K562 (cell line): ENCODE measurements around the gene IBTK. TPM values are rescaled to one million over a fixed set of nuclear protein-coding genes. Genes with fewer than 3 reads are reported as not detected.
"Not testable (repeated sequence)": the region's sequence is repeated elsewhere in the genome, so short reads cannot be mapped to it uniquely, and the experiment has no call there.

Experiments
- ATAC-seq: fragments of 200-7000 bp; cut with Tn5 transposase; 3 replicates; pipeline ENCODE4 v1.9.1; 2020; ENCODE audit warnings: moderate library complexity
- BruUV-seq: library from RNA; stranded (reverse); fragments of 400-500 nt; replicated peaks from 2 replicates; lab custom pipeline; 2021; lab: Mats Ljungman, UMichigan
- CTCF ChIA-PET: fragments of 300-600 bp; formaldehyde crosslinking; extraction: SDS; loops from one replicate; lab custom pipeline; 2021; ENCODE audit warnings: low intra/inter-chr PET ratio; lab: Yijun Ruan, JAX
- POLR2A ChIA-PET: fragments of 300-600, 350-650 bp; sonication (Branson Sonifier 250); formaldehyde crosslinking; extraction: SDS; loops from one replicate; lab custom pipeline; 2021; ENCODE audit warnings: antibody characterized with exemption, inconsistent platforms; lab: Yijun Ruan, JAX
- DNase-seq, 4 experiments: peaks; one replicate each; pipeline versions ENCODE4 v3.0.0 to v3.0.0-alpha.2; 2011 to 2018; ENCODE audit warnings: low spot score in 3 of 4, mixed read lengths in 3 of 4; ENCODE audit errors: extremely low read depth in 1 of 4
- FAIRE-seq: peaks from 2 replicates; lab custom pipeline; 2011; peaks lifted over from hg19 to GRCh38; lab: Jason Lieb, UNC
- H2AFZ ChIP-seq: 2 replicates; pipeline ENCODE4 v1.6.0; 2011; ENCODE audit warnings: low read depth, low read length, control low read depth, inconsistent platforms
- H3K27ac ChIP-seq: fragments of 200-600 bp; 3 replicates; pipeline ENCODE4 v1.8.0; 2011; ENCODE audit warnings: low read depth, mild to moderate bottlenecking, control low read depth, inconsistent platforms, low read length, moderate library complexity, mixed read lengths; ENCODE audit errors: extremely low read depth
- H3K27me3 ChIP-seq, 2 experiments: fragments of 300-600 bp in 1 of 2; 2 replicates in 1 of 2; 3 replicates in 1 of 2; pipeline versions ENCODE4 v1.6.0 to v1.8.0; 2011; ENCODE audit warnings: inconsistent platforms in 2 of 2, low read length in 2 of 2, mild to moderate bottlenecking in 1 of 2, mixed read lengths in 1 of 2, moderate library complexity in 1 of 2; ENCODE audit not compliant: control insufficient read depth in 2 of 2, insufficient read depth in 2 of 2
- H3K36me3 ChIP-seq: fragments of 300-600 bp; 3 replicates; pipeline ENCODE4 v1.8.0; 2011; ENCODE audit warnings: mild to moderate bottlenecking, low read length, inconsistent platforms; ENCODE audit not compliant: control insufficient read depth, insufficient read depth
- H3K4me1 ChIP-seq, 2 experiments: fragments of 200-600 bp in 1 of 2; replicated peaks in 1 of 2; 2 replicates in 1 of 2; 3 replicates in 1 of 2; pipeline versions ENCODE4 v1.5.1 to v1.8.0; 2011; ENCODE audit warnings: inconsistent platforms in 2 of 2, low read length in 2 of 2, mild to moderate bottlenecking in 1 of 2, mixed read lengths in 1 of 2, moderate library complexity in 1 of 2; ENCODE audit not compliant: control insufficient read depth in 2 of 2, insufficient read depth in 2 of 2
- H3K4me2 ChIP-seq: 2 replicates; pipeline ENCODE4 v1.6.1; 2011; ENCODE audit warnings: low read length, control low read depth, inconsistent platforms, mixed read lengths; ENCODE audit not compliant: insufficient read depth
- H3K4me3 ChIP-seq: fragments of 200-600 bp; sonication (generic), shearing (Covaris generic); 2 replicates; pipeline ENCODE4 v1.5.1; 2016; ENCODE audit warnings: control low read depth, inconsistent platforms
- H3K79me2 ChIP-seq: fragments of 200-600 bp; 3 replicates; pipeline ENCODE4 v1.8.0; 2011; ENCODE audit warnings: low read length, inconsistent platforms; ENCODE audit not compliant: control insufficient read depth, insufficient read depth
- H3K9ac ChIP-seq, 2 experiments: 2 replicates each; pipeline versions ENCODE4 v1.6.0 to v1.6.1; 2011; ENCODE audit warnings: low read depth in 2 of 2, low read length in 2 of 2, control low read depth in 1 of 2, inconsistent platforms in 1 of 2, mild to moderate bottlenecking in 1 of 2, mixed read lengths in 1 of 2; ENCODE audit not compliant: insufficient read depth in 1 of 2
- H3K9me1 ChIP-seq: one replicate; pipeline ENCODE4 v1.6.0; 2011; ENCODE audit warnings: inconsistent platforms, mild to moderate bottlenecking, low read length, moderate library complexity; ENCODE audit not compliant: control insufficient read depth, insufficient read depth
- H3K9me3 ChIP-seq: replicated peaks from 2 replicates; pipeline ENCODE4 v1.5.1; 2011; ENCODE audit warnings: low read depth, low read length, inconsistent platforms; ENCODE audit not compliant: control insufficient read depth, insufficient read depth
- H4K20me1 ChIP-seq: replicated peaks from 2 replicates; pipeline ENCODE4 v1.6.1; 2011; ENCODE audit warnings: low read length, inconsistent platforms, mixed read lengths; ENCODE audit not compliant: control insufficient read depth, insufficient read depth
- EWSR1 ChIP-seq: fragments of 450-650 bp; IDR thresholded peaks from 2 replicates; pipeline ENCODE4 v1.6.1; 2018; ENCODE audit warnings: borderline replicate concordance, mild to moderate bottlenecking, low read depth, moderate library complexity; ENCODE audit not compliant: partially characterized antibody
- HDAC2 ChIP-seq: fragments of 450-650 bp; IDR thresholded peaks from 2 replicates; pipeline ENCODE4 v1.6.1; 2016; ENCODE audit warnings: mild to moderate bottlenecking
- LEF1 ChIP-seq: fragments of 450-650 bp; IDR thresholded peaks from 2 replicates; pipeline ENCODE4 v1.6.1; 2016; ENCODE audit warnings: mild to moderate bottlenecking
- MYC ChIP-seq, 2 experiments: fragments of 250-450 bp in 1 of 2; sonication (Bioruptor Pico) in 1 of 2; IDR thresholded peaks; 2 replicates each; pipeline versions ENCODE4 v1.5.1 to v1.6.1; 2012 to 2021; ENCODE audit warnings: low read depth in 2 of 2, borderline replicate concordance in 1 of 2, improper control_type of control experiment in 1 of 2, low read length in 1 of 2, mild to moderate bottlenecking in 1 of 2, moderate library complexity in 1 of 2
- ZFP30 ChIP-seq: fragments of 250-450 bp; sonication (Bioruptor Pico); IDR thresholded peaks from 2 replicates; pipeline ENCODE4 v1.8.0; 2022; ENCODE audit warnings: moderate library complexity, mild to moderate bottlenecking, inconsistent platforms, borderline replicate concordance
- ZFX ChIP-seq: sonication (generic); formaldehyde crosslinking; IDR thresholded peaks from 2 replicates; pipeline ENCODE4 v1.8.0; 2022; ENCODE audit warnings: mild to moderate bottlenecking, missing genetic modification reagents, moderate library complexity
- WGBS: fragments of 100-300 bp; shearing (Covaris generic); methylation state at CpG from one replicate; pipeline ENCODE4 v1.1.6; 2016; ENCODE audit warnings: low coverage, mixed read lengths; ENCODE audit not compliant: insufficient coverage; ENCODE audit errors: missing lambda C conversion rate; 5-methylcytosine and 5-hydroxymethylcytosine counted together
- in situ Hi-C: fragments of 300-500 bp; cut with MboI; formaldehyde crosslinking; loops from 4 replicates; pipeline ENCODE4 v1.15.0; 2018; ENCODE audit warnings: inconsistent platforms, mixed read lengths
- intact Hi-C: fragments of 100-400 bp; cut with micrococcal nuclease; formaldehyde crosslinking; loops from 2 replicates; pipeline ENCODE4 v1.14.2; 2022
- polyA plus RNA-seq, 8 experiments: library from polyadenylated mRNA; depleted of rRNA in 4 of 8; stranded (reverse) in 5 of 8; unstranded in 3 of 8; fragments of >200 nt; fragmentation: Nextera tagmentation in 2 of 8; fragmentation: Illumina TruSeq in 1 of 8; extraction: Ambion mirVana in 2 of 8; extraction: Trizol in 1 of 8; gene quantifications; 2 replicates each; pipeline versions ENCODE4 v1.2.1 to v1.2.3, GENCODE V29; 2011 to 2014; ENCODE audit warnings: inconsistent platforms in 1 of 8, missing spikeins in 1 of 8
- total RNA-seq, 7 experiments: library from RNA; depleted of rRNA in 6 of 7; stranded (reverse); fragments of >200 nt in 6 of 7; fragmentation: Illumina TruSeq in 2 of 7; extraction: Trizol in 2 of 7; gene quantifications; 2 replicates each; pipeline versions ENCODE4 v1.2.1 to v1.2.3, GENCODE V29; 2011 to 2021; ENCODE audit warnings: low replicate concordance in 1 of 7
- TF ChIP-seq, protein P1 (sequence below), 2 experiments: fragments of 250-450 bp in 1 of 2; fragments of 450-650 bp in 1 of 2; sonication (Bioruptor Pico) in 1 of 2; IDR thresholded peaks; 2 replicates each; pipeline versions ENCODE4 v1.6.1 to v1.8.0; 2016 to 2021; ENCODE audit warnings: mild to moderate bottlenecking in 2 of 2, moderate library complexity in 2 of 2, missing compliant biosample characterization in 1 of 2, missing genetic modification characterization in 1 of 2
- TF ChIP-seq, protein P2 (sequence below): sonication (generic); formaldehyde crosslinking; IDR thresholded peaks from 2 replicates; pipeline ENCODE4 v1.8.0; 2022; ENCODE audit warnings: mild to moderate bottlenecking, low read depth, missing genetic modification reagents

The IBTK gene
- total and polyA plus RNA-seq, 9 of the 15 experiments (the other 6 are each of a cell fraction or from before 2014, with no cell fraction given), result 13.2 to 36.4 (median 21.8) TPM

DNA sequence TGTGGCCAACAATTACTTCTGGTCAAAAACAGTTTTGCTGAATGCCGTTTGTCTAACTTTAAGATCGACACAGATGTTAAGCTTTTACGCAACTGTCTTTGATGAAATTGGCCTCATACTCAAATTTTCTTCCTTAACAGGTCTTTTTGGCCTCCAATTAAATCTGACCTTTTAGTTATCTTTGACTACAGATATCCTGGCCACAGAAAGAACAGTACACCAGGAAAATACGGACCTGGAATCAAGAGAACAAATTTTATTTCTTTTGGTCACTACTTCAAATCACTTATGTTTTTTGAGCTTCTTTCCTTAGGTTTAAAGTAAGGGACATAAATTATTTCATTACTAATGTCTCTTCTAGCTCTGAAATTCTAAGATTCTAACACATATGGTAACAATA lies 49.8 kb downstream of the IBTK start:
- intact Hi-C loops, result no loop called here
- POLR2A ChIA-PET, result interaction anchor here (1.5 to 3.0 kb wide), 2 partner anchors 8 to 15 kb away, joined by 3 to 13 read pairs; no protein-coding TSS in a partner anchor
- CTCF ChIA-PET, result no interaction called here

DNA sequence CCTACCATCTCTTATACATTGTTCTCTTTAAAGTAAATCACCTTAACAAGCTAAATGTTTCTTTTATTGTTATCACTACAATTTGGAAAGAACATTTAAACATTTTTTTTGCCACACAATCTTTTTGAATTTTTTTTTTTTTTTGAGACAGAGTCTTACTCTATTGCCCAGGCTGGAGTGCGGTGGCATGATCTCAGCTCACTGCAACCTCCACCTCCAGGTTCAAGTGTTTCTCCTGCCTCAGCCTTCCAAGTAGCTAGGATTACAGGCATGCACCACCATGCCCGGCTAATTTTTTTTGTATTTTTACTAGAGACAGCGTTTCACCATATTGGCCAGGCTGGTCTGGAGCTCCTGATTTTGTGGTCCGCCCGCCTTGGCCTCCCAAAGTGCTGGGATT lies 50.3 kb downstream of the IBTK start:
- H3K4me1 ChIP-seq, intact Hi-C loops, FAIRE-seq, H3K27me3 ChIP-seq, in situ Hi-C loops, H3K9me3 ChIP-seq, H3K9ac ChIP-seq, H3K27ac ChIP-seq, CTCF ChIA-PET, ATAC-seq, H2AFZ ChIP-seq, H3K4me3 ChIP-seq, DNase-seq, BruUV-seq, H4K20me1 ChIP-seq, H3K4me2 ChIP-seq, H3K9me1 ChIP-seq, H3K79me2 ChIP-seq: not testable (repeated sequence)
- 93% methylated on average over 5 of the region's 5 CpGs for WGBS
- H3K36me3 ChIP-seq, result peaks cover 87% of the 10 kb centered on the region
- POLR2A ChIA-PET, result interaction anchor here (1.5 to 3.0 kb wide), 2 partner anchors 9 to 15 kb away, joined by 3 to 13 read pairs; no protein-coding TSS in a partner anchor

More for the DNA sequence above, 49.8 kb downstream of the IBTK start:
- TF ChIP-seq ZFX (CRISPR knock-in tag) (no peak), EWSR1 (no peak), LEF1 (no peak), ZFP30 (CRISPR knock-in tag) (no peak), MYC (IDR thresholded peaks at IDR 0.05; ENCODE audit: low read depth, low read length) (no peak), MYC (CRISPR knock-in tag; IDR thresholded peaks at IDR 0.05; ENCODE audit: borderline replicate concordance, low read depth) (no peak), HDAC2 (no peak)
- TF ChIP-seq, protein P1, sequence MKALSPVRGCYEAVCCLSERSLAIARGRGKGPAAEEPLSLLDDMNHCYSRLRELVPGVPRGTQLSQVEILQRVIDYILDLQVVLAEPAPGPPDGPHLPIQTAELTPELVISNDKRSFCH (CRISPR knock-in tag; IDR thresholded peaks at IDR 0.05), result no peak
- TF ChIP-seq, protein P1 (tag; IDR thresholded peaks at IDR 0.05), result peak; percentile 70; the same call in 1 of the 2 replicates
- TF ChIP-seq, protein P2, sequence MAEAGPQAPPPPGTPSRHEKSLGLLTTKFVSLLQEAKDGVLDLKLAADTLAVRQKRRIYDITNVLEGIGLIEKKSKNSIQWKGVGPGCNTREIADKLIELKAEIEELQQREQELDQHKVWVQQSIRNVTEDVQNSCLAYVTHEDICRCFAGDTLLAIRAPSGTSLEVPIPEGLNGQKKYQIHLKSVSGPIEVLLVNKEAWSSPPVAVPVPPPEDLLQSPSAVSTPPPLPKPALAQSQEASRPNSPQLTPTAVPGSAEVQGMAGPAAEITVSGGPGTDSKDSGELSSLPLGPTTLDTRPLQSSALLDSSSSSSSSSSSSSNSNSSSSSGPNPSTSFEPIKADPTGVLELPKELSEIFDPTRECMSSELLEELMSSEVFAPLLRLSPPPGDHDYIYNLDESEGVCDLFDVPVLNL (CRISPR knock-in tag), result no peak
- in situ Hi-C loops, result no loop called here
- H3K27me3 ChIP-seq, result no peaks in the 10 kb centered on the region
- H3K9me1 ChIP-seq, result no peaks in the 10 kb centered on the region
- no peak overlapping the region for H3K4me3 ChIP-seq
- no peak overlapping the region for H3K4me2 ChIP-seq
- DNase-seq (no peak), ATAC-seq (no peak), FAIRE-seq (no peak)
- H3K36me3 ChIP-seq, result peaks cover 91% of the 10 kb centered on the region
- 94% methylated on average over 4 of the region's 4 CpGs for WGBS
- no peak overlapping the region for H3K9ac ChIP-seq
- no peak overlapping the region for H2AFZ ChIP-seq
- H3K4me1 ChIP-seq, result no peaks in the 10 kb centered on the region
- no peaks in the 10 kb centered on the region for H4K20me1 ChIP-seq
- no peaks in the 10 kb centered on the region for H3K79me2 ChIP-seq
- no peak overlapping the region for H3K27ac ChIP-seq
- no TSS peak for BruUV-seq
- H3K9me3 ChIP-seq, result no peaks in the 10 kb centered on the region
